KMS-11 (cell line): ENCODE measurements around the gene WDR64.

Source experiments
- H2AFZ ChIP-seq: fragments of 200-600 bp; sonication (generic); 2 replicates; pipeline ENCODE4 v1.6.1; 2016; ENCODE audit warnings: antibody characterized with exemption, mixed run types, low read depth
- H3K27ac ChIP-seq: fragments of 200-600 bp; sonication (generic); 2 replicates; pipeline ENCODE4 v1.6.1; 2016; ENCODE audit warnings: mild to moderate bottlenecking, mixed run types
- H3K27me3 ChIP-seq: fragments of 200-600 bp; sonication (generic); 2 replicates; pipeline ENCODE4 v1.6.1; 2017; ENCODE audit warnings: mild to moderate bottlenecking, low read depth, mixed run types, moderate library complexity; ENCODE audit not compliant: insufficient read depth
- H3K36me3 ChIP-seq: fragments of 200-600 bp; sonication (generic); 2 replicates; pipeline ENCODE4 v1.6.1; 2017; ENCODE audit warnings: mild to moderate bottlenecking, mixed run types; ENCODE audit not compliant: insufficient read depth
- H3K4me1 ChIP-seq: fragments of 200-600 bp; sonication (generic); 2 replicates; pipeline ENCODE4 v1.6.1; 2016; ENCODE audit warnings: mild to moderate bottlenecking, low read depth, mixed run types; ENCODE audit not compliant: poor library complexity, severe bottlenecking
- H3K4me2 ChIP-seq: fragments of 200-600 bp; sonication (generic); 2 replicates; pipeline ENCODE4 v1.7.0; 2016; ENCODE audit warnings: mild to moderate bottlenecking, mixed run types
- H3K4me3 ChIP-seq: fragments of 200-600 bp; sonication (generic); IDR thresholded peaks from 2 replicates; pipeline ENCODE4 v1.6.1; 2017; ENCODE audit warnings: low read depth, low read length, mixed read lengths; ENCODE audit not compliant: insufficient read depth
- H3K79me2 ChIP-seq: fragments of 200-600 bp; sonication (generic); 2 replicates; pipeline ENCODE4 v1.6.1; 2016; ENCODE audit warnings: low read depth, mixed run types; ENCODE audit not compliant: insufficient read depth
- H3K9ac ChIP-seq: fragments of 200-600 bp; sonication (generic); 2 replicates; pipeline ENCODE4 v1.6.1; 2016; ENCODE audit warnings: mild to moderate bottlenecking, mixed run types
- H4K20me1 ChIP-seq: fragments of 200-600 bp; sonication (generic); 2 replicates; pipeline ENCODE4 v1.6.1; 2016; ENCODE audit warnings: mild to moderate bottlenecking, mixed run types; ENCODE audit not compliant: insufficient read depth
- TF ChIP-seq, protein P1 (sequence below): fragments of 200-600 bp; sonication (generic); conservative IDR thresholded peaks from 2 replicates; pipeline ENCODE4 v1.6.1; 2017; ENCODE audit warnings: low read depth, mild to moderate bottlenecking, antibody characterized with exemption, low read length, moderate library complexity, mixed read lengths

WDR64 gene

GRCh38 chr1:241615043-241615974 is 36.8 kb upstream of the WDR64 start:
- H3K4me3 ChIP-seq, result no peak overlapping the region
- H3K4me1 ChIP-seq, result peaks cover 37% of the 10 kb centered on the region
- H3K79me2 ChIP-seq, result no peaks in the 10 kb centered on the region
- TF ChIP-seq, protein P1, sequence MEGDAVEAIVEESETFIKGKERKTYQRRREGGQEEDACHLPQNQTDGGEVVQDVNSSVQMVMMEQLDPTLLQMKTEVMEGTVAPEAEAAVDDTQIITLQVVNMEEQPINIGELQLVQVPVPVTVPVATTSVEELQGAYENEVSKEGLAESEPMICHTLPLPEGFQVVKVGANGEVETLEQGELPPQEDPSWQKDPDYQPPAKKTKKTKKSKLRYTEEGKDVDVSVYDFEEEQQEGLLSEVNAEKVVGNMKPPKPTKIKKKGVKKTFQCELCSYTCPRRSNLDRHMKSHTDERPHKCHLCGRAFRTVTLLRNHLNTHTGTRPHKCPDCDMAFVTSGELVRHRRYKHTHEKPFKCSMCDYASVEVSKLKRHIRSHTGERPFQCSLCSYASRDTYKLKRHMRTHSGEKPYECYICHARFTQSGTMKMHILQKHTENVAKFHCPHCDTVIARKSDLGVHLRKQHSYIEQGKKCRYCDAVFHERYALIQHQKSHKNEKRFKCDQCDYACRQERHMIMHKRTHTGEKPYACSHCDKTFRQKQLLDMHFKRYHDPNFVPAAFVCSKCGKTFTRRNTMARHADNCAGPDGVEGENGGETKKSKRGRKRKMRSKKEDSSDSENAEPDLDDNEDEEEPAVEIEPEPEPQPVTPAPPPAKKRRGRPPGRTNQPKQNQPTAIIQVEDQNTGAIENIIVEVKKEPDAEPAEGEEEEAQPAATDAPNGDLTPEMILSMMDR, result no peak
- no peak overlapping the region for H3K27ac ChIP-seq
- H3K36me3 ChIP-seq, result no peaks in the 10 kb centered on the region
- H3K27me3 ChIP-seq, result no peaks in the 10 kb centered on the region
- H2AFZ ChIP-seq, result no peak overlapping the region
- H3K4me2 ChIP-seq, result no peak overlapping the region
- no peak overlapping the region for H3K9ac ChIP-seq
- H4K20me1 ChIP-seq, result no peaks in the 10 kb centered on the region

- Histone ChIP-seq H3K79me2 (no peaks in the 10 kb centered on the region), H2AFZ (no peak overlapping the region), H3K27ac (no peak overlapping the region), H4K20me1 (no peaks in the 10 kb centered on the region), H3K4me3 (no peak overlapping the region), H3K36me3 (no peaks in the 10 kb centered on the region), H3K9ac (no peak overlapping the region), H3K4me2 (no peak overlapping the region), H3K4me1 (peaks cover 23% of the 10 kb centered on the region), H3K27me3 (no peaks in the 10 kb centered on the region)
- TF ChIP-seq, protein P1, result no peak
Observed at GRCh38 chr1:241617426-241617825, 34.7 kb upstream of the WDR64 start.

GRCh38 chr1:241622669-241623068 is 29.4 kb upstream of the WDR64 start:
- H3K4me2 ChIP-seq, result no peak overlapping the region
- H3K4me3 ChIP-seq, result no peak overlapping the region
- TF ChIP-seq, protein P1, result no peak
- no peaks in the 10 kb centered on the region for H3K79me2 ChIP-seq
- no peaks in the 10 kb centered on the region for H3K4me1 ChIP-seq
- no peaks in the 10 kb centered on the region for H3K36me3 ChIP-seq
- no peak overlapping the region for H3K27ac ChIP-seq
- no peak overlapping the region for H3K9ac ChIP-seq
- H4K20me1 ChIP-seq, result no peaks in the 10 kb centered on the region
- no peaks in the 10 kb centered on the region for H3K27me3 ChIP-seq
- no peak overlapping the region for H2AFZ ChIP-seq

DNA sequence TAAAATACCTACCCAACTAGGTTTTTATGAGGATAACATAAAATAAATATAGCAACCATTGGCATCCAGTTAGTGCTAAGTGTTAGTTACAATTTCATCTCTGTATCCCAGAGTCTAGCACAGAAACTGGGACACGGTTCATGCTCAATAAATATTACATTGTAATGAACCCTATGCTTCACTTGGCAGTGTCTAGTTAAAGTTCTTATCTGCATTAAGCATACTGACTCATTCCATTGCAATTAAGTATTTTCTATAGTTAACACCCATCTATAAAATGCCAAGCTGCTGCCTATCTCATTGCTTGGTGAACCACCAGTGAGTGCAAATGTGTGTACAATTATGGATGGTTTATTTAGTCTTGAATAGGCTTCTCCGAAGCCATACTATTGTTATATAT is 27.1 kb upstream of the WDR64 start:
- Histone ChIP-seq H3K36me3 (no peaks in the 10 kb centered on the region), H4K20me1 (no peaks in the 10 kb centered on the region), H2AFZ (no peak overlapping the region), H3K27ac (no peak overlapping the region), H3K79me2 (no peaks in the 10 kb centered on the region), H3K27me3 (no peaks in the 10 kb centered on the region), H3K4me3 (no peak overlapping the region), H3K9ac (no peak overlapping the region), H3K4me2 (no peak overlapping the region), H3K4me1 (no peaks in the 10 kb centered on the region)
- TF ChIP-seq, protein P1, result no peak
